OCI-LY1 (cell line): Measurements from ENCODE around the gene LRFN2.

ENCODE experiments used
- H2AFZ ChIP-seq: fragments of 200-600 bp; sonication (generic), shearing (Covaris generic); 2 replicates; pipeline ENCODE4 v1.6.0; 2014; ENCODE audit warnings: antibody characterized with exemption, mild to moderate bottlenecking, low read length
- H3F3A ChIP-seq: fragments of 200-600 bp; sonication (generic), shearing (Covaris generic); 2 replicates; pipeline ENCODE4 v1.6.0; 2014; ENCODE audit warnings: mild to moderate bottlenecking, antibody characterized with exemption, low read length, moderate library complexity; ENCODE audit not compliant: insufficient read depth
- H3K27ac ChIP-seq: fragments of 200-600 bp; sonication (generic); 2 replicates; pipeline ENCODE4 v1.5.1; 2014; ENCODE audit warnings: low read length, mixed run types, mild to moderate bottlenecking, low read depth; ENCODE audit not compliant: poor library complexity, severe bottlenecking
- H3K27me3 ChIP-seq: fragments of 200-600 bp; sonication (generic); 2 replicates; pipeline ENCODE4 v1.6.0; 2014; ENCODE audit warnings: antibody characterized with exemption, mild to moderate bottlenecking, low read length, moderate library complexity; ENCODE audit not compliant: insufficient read depth
- H3K36me3 ChIP-seq: fragments of 200-600 bp; sonication (generic); 2 replicates; pipeline ENCODE4 v1.6.1; 2014; ENCODE audit warnings: mild to moderate bottlenecking, antibody characterized with exemption, low read length, moderate library complexity, mixed read lengths; ENCODE audit not compliant: insufficient read depth
- H3K4me1 ChIP-seq: fragments of 200-600 bp; sonication (generic); 2 replicates; pipeline ENCODE4 v1.5.1; 2014; ENCODE audit warnings: mild to moderate bottlenecking, low read length, moderate library complexity; ENCODE audit not compliant: insufficient read depth, severe bottlenecking
- H3K4me2 ChIP-seq: fragments of 200-600 bp; sonication (generic), shearing (Covaris generic); 2 replicates; pipeline ENCODE4 v1.6.1; 2014; ENCODE audit warnings: low read length
- H3K4me3 ChIP-seq: fragments of 200-600 bp; sonication (generic); 2 replicates; pipeline ENCODE4 v1.5.1; 2014; ENCODE audit warnings: low read length, low read depth, mild to moderate bottlenecking, mixed read lengths; ENCODE audit not compliant: poor library complexity, severe bottlenecking
- H3K79me2 ChIP-seq: fragments of 200-600 bp; shearing (Covaris generic); 2 replicates; pipeline ENCODE4 v1.6.1; 2016; ENCODE audit warnings: mixed run types, low read length, mixed read lengths; ENCODE audit not compliant: insufficient read depth
- H3K9ac ChIP-seq: fragments of 200-600 bp; sonication (generic), shearing (Covaris generic); 2 replicates; pipeline ENCODE4 v1.6.1; 2014; ENCODE audit warnings: mild to moderate bottlenecking, low read length, mixed read lengths
- H3K9me2 ChIP-seq: fragments of 200-600 bp; sonication (generic), shearing (Covaris generic); 2 replicates; pipeline ENCODE4 v1.6.1; 2014; ENCODE audit warnings: low read depth, mild to moderate bottlenecking, low read length, mixed read lengths
- H3K9me3 ChIP-seq: fragments of 200-600 bp; shearing (Covaris generic); 2 replicates; pipeline ENCODE4 v1.6.1; 2014; ENCODE audit warnings: low read length, mixed read lengths
- H4K20me1 ChIP-seq: fragments of 200-600 bp; sonication (generic), shearing (Covaris generic); 2 replicates; pipeline ENCODE4 v1.6.0; 2016; ENCODE audit warnings: mild to moderate bottlenecking, low read length; ENCODE audit not compliant: insufficient read depth
- EZH2 ChIP-seq: fragments of 200-600 bp; sonication (generic), shearing (Covaris generic); IDR thresholded peaks from 2 replicates; pipeline ENCODE4 v1.8.0; 2017; ENCODE audit warnings: borderline replicate concordance, mixed run types, mild to moderate bottlenecking, antibody characterized with exemption, low read length, moderate library complexity, mixed read lengths
- TF ChIP-seq, protein P1 (sequence below): fragments of 200-600 bp; sonication (generic), shearing (Covaris generic); IDR thresholded peaks from 2 replicates; pipeline ENCODE4 v1.5.1; 2017; ENCODE audit warnings: mild to moderate bottlenecking, antibody characterized with exemption, low read length, moderate library complexity, mixed read lengths

The LRFN2 gene

DNA sequence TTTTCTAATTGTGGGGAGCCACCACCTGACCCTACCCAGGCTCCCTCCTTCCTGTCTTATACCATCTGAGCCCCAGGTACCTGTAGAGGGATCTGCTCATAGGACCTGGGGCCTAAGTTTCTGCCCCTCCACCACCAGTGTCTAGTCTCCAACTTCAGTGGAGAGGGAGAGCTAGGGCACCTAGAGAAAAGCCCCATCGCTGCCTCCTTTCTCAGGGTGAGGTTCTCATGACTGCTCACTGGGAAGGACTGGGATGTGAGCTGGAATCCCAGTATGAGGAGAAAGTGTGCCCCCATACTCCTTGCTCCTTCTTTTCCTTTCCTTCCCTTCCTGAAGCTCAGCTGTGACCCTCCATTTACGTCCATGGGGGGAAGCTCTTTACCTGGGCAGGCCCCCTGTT, 231.6 kb downstream of the LRFN2 start:
- H3K36me3 ChIP-seq: no peaks in the 10 kb centered on the region
- no peaks in the 10 kb centered on the region for H4K20me1 ChIP-seq
- H3K27ac ChIP-seq: no peak overlapping the region
- TF ChIP-seq EZH2: no peak
- TF ChIP-seq, protein P1, sequence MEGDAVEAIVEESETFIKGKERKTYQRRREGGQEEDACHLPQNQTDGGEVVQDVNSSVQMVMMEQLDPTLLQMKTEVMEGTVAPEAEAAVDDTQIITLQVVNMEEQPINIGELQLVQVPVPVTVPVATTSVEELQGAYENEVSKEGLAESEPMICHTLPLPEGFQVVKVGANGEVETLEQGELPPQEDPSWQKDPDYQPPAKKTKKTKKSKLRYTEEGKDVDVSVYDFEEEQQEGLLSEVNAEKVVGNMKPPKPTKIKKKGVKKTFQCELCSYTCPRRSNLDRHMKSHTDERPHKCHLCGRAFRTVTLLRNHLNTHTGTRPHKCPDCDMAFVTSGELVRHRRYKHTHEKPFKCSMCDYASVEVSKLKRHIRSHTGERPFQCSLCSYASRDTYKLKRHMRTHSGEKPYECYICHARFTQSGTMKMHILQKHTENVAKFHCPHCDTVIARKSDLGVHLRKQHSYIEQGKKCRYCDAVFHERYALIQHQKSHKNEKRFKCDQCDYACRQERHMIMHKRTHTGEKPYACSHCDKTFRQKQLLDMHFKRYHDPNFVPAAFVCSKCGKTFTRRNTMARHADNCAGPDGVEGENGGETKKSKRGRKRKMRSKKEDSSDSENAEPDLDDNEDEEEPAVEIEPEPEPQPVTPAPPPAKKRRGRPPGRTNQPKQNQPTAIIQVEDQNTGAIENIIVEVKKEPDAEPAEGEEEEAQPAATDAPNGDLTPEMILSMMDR: no peak
- H3K9me3 ChIP-seq: no peaks in the 10 kb centered on the region
- no peaks in the 10 kb centered on the region for H3K9me2 ChIP-seq
- H3K4me3 ChIP-seq: no peak overlapping the region
- H2AFZ ChIP-seq: no peak overlapping the region
- no peaks in the 10 kb centered on the region for H3K4me1 ChIP-seq
- no peaks in the 10 kb centered on the region for H3K27me3 ChIP-seq
- no peaks in the 10 kb centered on the region for H3F3A ChIP-seq
- no peaks in the 10 kb centered on the region for H3K79me2 ChIP-seq
- H3K9ac ChIP-seq: no peak overlapping the region
- H3K4me2 ChIP-seq: no peak overlapping the region

DNA sequence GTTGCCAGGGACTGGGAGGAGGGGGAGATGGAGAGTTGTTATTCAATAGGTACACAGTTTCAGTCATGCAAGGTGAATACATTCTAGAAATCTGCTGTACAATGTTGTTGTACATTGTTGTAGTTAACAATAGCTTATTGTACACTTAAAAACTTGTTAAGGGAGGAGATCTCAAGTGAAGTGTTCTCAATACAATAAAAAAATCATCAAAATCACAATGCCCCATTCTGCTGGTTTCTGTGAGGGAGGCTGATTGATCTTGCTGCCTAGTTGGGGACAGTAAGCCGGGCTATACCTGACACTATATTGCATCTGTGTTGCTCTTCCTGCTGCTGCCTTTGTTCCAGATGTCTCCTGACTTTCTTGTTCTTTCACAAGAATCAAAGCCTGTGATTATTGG, 232.1 kb downstream of the LRFN2 start:
- Histone ChIP-seq H3K9ac (no peak overlapping the region), H3K79me2 (no peaks in the 10 kb centered on the region), H3K4me1 (no peaks in the 10 kb centered on the region), H4K20me1 (no peaks in the 10 kb centered on the region), H3K9me3 (no peaks in the 10 kb centered on the region), H3K4me3 (no peak overlapping the region), H3K36me3 (no peaks in the 10 kb centered on the region), H2AFZ (no peak overlapping the region), H3K27me3 (no peaks in the 10 kb centered on the region), H3K4me2 (no peak overlapping the region), H3K27ac (no peak overlapping the region), H3F3A (no peaks in the 10 kb centered on the region), H3K9me2 (no peaks in the 10 kb centered on the region)
- TF ChIP-seq, protein P1: no peak

DNA sequence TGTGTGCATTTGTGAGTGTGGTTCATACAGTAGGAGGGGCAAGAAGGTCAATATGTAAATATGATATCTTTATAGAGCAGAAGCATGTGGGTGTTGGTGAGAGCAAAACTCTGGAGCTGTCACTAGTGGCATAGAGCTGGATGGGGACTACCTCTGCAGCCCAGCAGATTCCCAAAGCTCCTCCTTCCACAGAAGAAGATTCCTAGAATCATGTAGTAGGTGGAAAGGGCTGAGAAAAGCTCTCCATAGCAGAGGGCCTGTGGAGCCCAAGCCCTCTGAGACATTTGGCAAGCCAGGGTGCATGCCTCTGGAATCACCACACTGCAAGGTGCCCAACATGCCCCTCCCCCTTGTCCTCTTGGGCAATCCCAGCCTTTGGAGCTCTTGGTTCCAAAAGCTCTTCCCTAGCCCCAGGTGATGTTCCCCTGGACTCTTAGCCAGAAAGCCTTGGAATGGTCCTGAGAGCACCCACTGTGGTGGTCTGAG, 233.2 kb downstream of the LRFN2 start:
- H3K36me3 ChIP-seq: no peaks in the 10 kb centered on the region
- H3K9me2 ChIP-seq: no peaks in the 10 kb centered on the region
- no peaks in the 10 kb centered on the region for H3K27me3 ChIP-seq
- no peak overlapping the region for H2AFZ ChIP-seq
- H3K4me1 ChIP-seq: no peaks in the 10 kb centered on the region
- H3K4me2 ChIP-seq: no peak overlapping the region
- H3K9ac ChIP-seq: no peak overlapping the region
- H3K27ac ChIP-seq: no peak overlapping the region
- TF ChIP-seq EZH2: no peak
- TF ChIP-seq, protein P1: no peak
- H3K4me3 ChIP-seq: no peak overlapping the region
- no peaks in the 10 kb centered on the region for H3K79me2 ChIP-seq
- H3K9me3 ChIP-seq: no peaks in the 10 kb centered on the region
- H4K20me1 ChIP-seq: no peaks in the 10 kb centered on the region
- no peaks in the 10 kb centered on the region for H3F3A ChIP-seq
